Kasumi-1 (cell line): ENCODE data around the gene HECTD2.
"Not testable (repeated sequence)": the region's sequence is repeated elsewhere in the genome, so short reads cannot be mapped to it uniquely, and the experiment has no call there.

Source experiments
- DNase-seq, 2 experiments: peaks; one replicate each; lab custom pipeline; 2025; lab: John Stamatoyannopoulos, UW

The HECTD2 gene

GRCh38 chr10:91412354-91413087 lies 2.4 kb downstream of the HECTD2 start:
- no peak for DNase-seq

- no peak for DNase-seq
Measured at GRCh38 chr10:91415816-91416215, 5.7 kb downstream of the HECTD2 start.

- DNase-seq, result no peak
Measured at GRCh38 chr10:91416339-91416855, 6.3 kb downstream of the HECTD2 start.

- no peak for DNase-seq
Measured at GRCh38 chr10:91418416-91418815, 8.3 kb downstream of the HECTD2 start.

GRCh38 chr10:91420868-91421267 lies 10.7 kb downstream of the HECTD2 start:
- DNase-seq, result no peak

- DNase-seq, result no peak
Measured at GRCh38 chr10:91422915-91423314, 12.8 kb downstream of the HECTD2 start.

- DNase-seq, result no peak
Measured at GRCh38 chr10:91424016-91424415, 13.9 kb downstream of the HECTD2 start.

- no peak for DNase-seq
Measured at GRCh38 chr10:91432175-91432574, 22.0 kb downstream of the HECTD2 start.

- DNase-seq, result no peak
Measured at GRCh38 chr10:91433620-91434019, 23.5 kb downstream of the HECTD2 start.

GRCh38 chr10:91434041-91434440 lies 23.9 kb downstream of the HECTD2 start:
- no peak for DNase-seq

GRCh38 chr10:91435241-91435640 lies 25.1 kb downstream of the HECTD2 start:
- no peak for DNase-seq

GRCh38 chr10:91438228-91438627 lies 28.1 kb downstream of the HECTD2 start:
- not testable (repeated sequence) for DNase-seq

GRCh38 chr10:91444211-91445182 lies 34.4 kb downstream of the HECTD2 start:
- no peak for DNase-seq

- DNase-seq, result no peak
Measured at GRCh38 chr10:91452063-91452462, 41.9 kb downstream of the HECTD2 start.

- DNase-seq, result no peak
Measured at GRCh38 chr10:91453535-91453934, 43.4 kb downstream of the HECTD2 start.

GRCh38 chr10:91455135-91455534 lies 45.0 kb downstream of the HECTD2 start:
- not testable (repeated sequence) for DNase-seq

GRCh38 chr10:91460681-91461080 lies 50.5 kb downstream of the HECTD2 start:
- DNase-seq, result no peak

GRCh38 chr10:91462423-91462822 lies 52.3 kb downstream of the HECTD2 start:
- DNase-seq, result no peak

- no peak for DNase-seq
Measured at GRCh38 chr10:91464500-91464899, 54.4 kb downstream of the HECTD2 start.

GRCh38 chr10:91465261-91465660 lies 55.1 kb downstream of the HECTD2 start:
- no peak for DNase-seq

GRCh38 chr10:91467114-91467513 lies 57.0 kb downstream of the HECTD2 start:
- no peak for DNase-seq

GRCh38 chr10:91471602-91472001 lies 61.5 kb downstream of the HECTD2 start:
- DNase-seq, result no peak

GRCh38 chr10:91472911-91473310 lies 62.8 kb downstream of the HECTD2 start:
- no peak for DNase-seq
